NCI-H2171 (cell line): ENCODE measurements around the gene CNIH3.
"Not testable (repeated sequence)": the region's sequence is repeated elsewhere in the genome, so short reads cannot be mapped to it uniquely, and the experiment has no call there.

Experiments
- DNase-seq: peaks from one replicate; lab custom pipeline; 2025; lab: John Stamatoyannopoulos, UW

Gene CNIH3

DNA sequence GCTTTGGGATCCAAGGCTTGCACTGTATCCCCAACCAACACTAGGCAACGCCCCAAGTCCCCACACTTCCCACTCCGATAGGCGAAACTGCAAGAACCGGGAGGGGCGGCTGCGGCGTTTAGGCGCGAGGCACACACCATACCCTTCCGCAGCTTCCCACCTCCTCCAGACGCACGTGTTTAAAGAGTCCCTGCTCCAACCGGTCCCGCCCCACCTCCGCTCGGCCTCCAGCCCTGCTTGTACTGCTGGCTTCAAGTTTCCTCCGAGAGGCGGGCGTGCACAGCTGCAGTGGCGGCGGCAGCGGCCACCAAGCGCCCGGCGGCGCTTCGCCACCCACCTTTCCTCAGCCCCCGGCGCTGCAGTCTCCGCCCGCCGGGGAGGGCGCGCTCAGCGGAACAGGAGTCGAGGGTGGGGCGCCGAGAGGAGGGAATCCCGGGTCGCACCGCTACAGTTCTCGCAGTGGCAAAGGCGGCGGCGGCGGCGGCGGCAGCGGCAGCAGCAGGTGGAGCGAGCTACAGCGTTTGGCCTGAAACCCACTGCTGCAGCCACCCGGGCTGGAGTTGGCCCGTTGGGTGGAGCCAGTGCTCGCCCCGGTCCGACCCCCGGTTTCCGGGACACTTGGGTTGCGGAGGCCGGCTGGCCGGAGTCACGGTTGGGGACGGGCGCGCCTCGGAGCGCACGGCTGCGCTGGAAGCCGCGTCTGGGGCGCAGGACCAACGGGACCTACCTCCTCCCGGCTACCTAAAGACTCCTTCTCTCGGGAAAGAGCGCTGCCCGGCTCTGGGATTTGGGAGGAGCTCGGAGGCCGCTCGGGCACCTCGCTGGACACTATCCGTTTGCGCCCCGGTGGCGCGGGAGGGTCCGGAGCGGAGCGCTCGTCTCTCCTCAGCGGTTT is at the start of gene CNIH3:
TSS of gene CNIH3 (plus strand) at position 457 of the 895 bp plus-strand sequence. CDS start 858 bp downstream, outside the sequence.
- peak; percentile 94 for DNase-seq

DNA sequence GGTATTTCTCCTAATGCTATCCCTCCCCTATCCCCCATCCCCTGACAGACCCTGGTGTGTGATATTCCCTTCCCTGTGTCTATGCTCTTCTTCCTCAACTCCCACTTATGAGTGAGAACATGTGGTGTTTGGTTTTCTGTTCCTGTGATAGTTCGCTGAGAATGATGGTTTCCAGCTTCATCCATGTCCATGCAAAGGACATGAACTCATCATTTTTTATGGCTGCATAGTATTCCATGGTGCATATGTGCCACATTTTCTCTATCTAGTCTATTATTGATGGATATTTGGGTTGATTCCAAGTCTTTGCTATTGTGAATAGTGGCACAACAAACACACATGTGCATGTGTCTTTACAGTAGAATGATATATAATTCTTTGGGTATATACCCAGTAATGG is 49.6 kb upstream of the CNIH3 start:
- not testable (repeated sequence) for DNase-seq

DNA sequence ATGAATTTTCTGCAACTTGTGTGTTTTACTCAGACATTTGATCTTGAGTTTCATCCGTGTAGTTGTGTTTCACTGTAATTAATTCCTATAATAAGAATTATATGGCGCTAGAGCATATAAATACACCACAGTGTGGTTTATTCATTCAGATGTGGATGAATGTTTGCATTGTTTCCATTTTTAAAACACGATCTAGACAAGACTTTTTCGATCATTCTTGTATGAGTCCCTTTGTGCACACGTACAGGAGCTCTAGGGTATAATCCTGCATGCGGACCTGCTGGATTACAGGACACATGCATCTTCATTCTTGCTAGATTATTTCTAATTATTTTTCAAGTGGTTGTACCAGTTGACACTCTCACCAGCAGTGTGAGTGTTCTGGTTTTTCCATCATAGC is 46.8 kb upstream of the CNIH3 start:
- no peak for DNase-seq

DNA sequence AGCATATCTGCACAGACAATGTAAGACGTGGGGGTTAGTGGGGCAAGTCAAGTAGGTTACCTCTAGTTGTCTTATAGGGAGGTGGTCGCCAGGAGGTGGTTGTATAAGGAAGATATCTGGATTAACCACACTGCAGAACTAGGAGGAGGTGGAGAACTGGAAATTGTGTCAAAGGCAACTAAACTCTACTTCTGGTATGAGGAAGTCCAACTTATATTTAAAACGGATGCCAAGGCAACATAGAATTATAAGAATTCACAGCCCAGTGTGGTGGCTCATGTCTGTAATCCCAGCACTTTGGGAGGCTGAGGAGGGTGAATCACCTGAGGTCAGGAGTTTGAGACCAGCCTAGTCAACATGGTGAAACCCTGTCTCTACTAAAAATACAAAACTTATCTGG is 44.1 kb upstream of the CNIH3 start:
- not testable (repeated sequence) for DNase-seq

DNA sequence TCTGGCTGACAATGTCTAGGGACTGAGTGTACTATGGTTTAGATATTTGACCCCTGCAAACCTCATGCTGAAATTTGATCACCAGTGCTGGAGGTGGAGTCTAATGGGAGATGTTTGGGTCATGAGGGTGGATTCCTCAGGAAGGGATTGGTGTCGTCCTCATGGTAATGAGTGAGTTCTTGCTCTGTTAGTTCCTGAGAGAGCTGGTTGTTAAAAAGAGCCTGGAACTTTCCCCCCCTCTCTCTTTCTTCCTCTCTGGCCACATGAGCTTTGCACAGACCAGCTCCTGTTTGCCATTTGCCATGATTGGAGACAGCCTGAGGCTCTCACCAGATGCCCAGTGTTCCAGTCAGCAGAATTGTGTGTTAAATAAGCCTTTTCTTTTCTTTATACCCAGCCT is 36.6 kb upstream of the CNIH3 start:
- no peak for DNase-seq

DNA sequence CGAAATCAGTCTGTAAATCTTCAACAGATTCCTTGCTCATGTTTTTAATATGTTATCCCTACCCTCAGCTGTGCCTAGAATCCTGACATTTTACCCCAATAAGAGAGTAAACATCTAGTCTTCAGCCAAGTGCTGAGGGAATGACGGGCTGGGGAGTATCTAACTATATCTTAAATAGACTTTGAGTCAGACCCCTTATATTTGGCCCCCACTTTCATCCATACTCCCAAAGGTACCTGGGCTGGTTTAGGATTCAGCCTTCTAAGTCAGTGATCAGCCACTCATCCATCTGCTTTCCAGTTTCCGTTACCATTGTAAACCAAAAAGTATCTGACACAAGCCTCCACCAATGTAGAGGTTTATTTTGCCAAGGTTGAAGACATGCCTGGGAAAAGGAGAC is 36.1 kb upstream of the CNIH3 start:
- DNase-seq: no peak

DNA sequence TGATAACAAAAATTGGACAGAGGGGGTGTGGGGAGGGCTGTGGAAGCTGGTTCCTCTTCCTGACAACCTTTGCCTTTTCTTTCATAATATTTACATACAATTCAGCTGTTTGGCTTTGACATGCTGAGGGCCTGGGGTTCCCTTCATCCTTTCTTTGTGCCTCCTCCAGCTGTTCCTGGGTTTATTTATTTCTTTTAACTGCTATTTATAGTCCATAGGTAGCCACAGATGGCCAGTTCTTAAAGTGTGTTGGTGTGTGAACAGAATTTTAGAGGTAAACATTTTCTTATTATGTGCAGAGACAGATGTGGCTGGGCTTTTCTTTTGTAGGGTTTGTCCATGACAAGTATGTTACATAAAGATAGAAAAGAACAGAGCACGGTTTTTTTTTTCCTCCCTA is 34.1 kb upstream of the CNIH3 start:
- no peak for DNase-seq

DNA sequence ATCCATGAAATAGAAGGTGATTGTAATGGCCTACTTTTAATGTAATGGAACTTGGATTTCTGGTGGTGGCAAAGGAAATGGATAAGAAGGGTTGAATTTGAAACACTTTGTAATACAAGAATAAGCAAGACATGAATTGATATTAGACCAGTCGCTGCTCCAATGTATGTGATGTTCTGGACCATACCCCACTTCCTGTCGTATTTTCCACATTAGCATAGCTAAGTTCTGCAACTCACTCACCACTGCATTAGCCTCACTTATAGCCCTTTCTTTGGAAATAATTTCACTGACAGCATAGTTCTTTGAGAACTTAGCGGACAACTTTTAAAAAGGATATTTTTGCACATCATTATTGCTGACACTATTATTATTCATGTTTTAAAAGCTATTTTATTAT is 32.3 kb upstream of the CNIH3 start:
- DNase-seq: no peak

DNA sequence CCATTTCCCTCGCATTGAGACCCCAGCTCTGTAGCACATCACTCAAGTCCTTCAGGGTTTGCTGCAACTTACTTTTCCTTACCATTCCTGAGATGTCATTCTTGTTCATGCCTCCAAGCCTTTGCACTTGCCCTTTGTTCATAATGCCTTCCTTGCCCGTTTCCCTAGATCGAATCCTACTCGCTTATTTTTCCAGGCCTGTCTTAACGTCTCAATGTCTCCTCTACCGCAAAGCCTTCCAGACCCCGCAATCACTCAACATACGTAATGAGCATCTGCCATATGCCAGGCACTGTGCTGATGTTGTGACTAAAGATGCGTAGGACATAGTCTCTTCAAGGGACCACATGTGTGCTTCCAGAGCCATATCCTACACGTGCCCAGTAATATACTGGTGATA is 31.1 kb upstream of the CNIH3 start:
- no peak for DNase-seq

DNA sequence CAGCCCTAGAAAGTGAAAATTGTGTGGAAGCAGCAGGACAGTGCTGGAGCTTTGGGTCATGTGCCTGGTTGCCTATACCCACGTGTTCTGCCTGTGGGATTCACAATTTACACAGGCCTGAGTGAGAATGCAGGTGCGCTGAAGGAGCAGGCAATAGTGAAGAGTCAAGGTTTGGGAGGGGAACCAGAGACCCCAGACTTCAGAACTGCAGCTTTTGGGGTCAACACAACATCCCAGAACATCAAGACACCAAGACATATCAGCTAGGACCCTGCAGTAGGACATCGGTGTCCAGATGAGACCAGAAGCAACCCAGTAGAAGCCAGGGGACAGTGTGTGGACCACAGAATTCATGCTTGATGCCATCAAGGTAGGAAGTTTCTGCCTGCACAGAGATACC is 29.1 kb upstream of the CNIH3 start:
- no peak for DNase-seq

DNA sequence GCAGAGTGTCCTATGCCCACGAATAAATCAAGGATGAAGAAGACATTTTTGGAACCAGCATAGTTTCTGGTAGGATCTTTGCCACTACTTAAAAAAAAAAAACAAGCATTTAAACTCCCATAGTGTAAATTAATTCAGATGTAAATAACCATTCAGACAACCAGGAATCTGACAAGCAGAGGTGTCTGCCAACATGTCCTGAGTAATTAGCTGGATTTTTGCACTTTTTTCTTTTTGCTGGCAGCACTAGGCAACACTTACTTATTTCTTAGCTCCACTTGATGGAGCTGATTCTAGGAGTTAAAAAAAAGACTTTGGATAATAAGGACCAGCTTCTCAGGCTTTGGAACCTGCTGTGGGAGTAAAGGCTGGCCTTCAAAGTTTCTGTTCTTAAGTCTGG is 27.6 kb upstream of the CNIH3 start:
- no peak for DNase-seq

DNA sequence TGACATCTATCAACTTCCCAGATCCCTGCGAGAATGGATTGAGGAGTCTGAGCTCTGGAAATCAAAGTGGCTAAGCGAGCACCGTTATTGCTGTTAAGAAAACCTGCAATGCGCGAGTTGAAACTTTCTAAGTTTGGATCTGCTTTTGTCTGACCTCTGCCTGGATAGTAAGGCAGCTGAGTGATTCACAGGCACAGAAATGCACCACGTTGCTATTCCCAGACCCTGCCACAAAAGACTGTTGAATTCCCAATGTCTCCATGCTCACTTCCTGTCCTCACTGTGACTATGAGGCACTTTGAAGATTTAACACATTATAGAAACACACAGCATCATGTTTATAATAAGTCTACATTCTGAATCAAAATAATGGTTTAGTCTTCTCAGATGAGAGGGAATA is 27.1 kb upstream of the CNIH3 start:
- no peak for DNase-seq

DNA sequence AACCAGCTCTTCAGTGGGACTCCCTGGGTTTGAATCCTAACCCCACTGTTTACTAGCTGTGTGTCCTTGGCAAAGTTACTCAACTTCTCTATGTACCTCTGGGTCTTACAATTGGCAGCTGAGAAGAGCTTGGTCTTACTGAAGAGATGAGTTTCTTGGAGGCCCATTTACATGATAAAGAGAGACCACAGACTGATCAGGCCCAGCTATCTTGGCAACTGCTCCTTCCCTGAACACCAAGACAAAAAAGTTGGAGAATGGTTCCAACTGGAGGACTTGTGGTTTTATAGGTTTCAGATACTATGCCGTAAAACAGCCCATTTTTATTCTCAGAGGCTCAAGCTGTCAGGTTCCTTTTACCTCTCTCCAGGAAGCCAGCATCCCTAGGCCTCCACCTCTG is 24.8 kb upstream of the CNIH3 start:
- no peak for DNase-seq

DNA sequence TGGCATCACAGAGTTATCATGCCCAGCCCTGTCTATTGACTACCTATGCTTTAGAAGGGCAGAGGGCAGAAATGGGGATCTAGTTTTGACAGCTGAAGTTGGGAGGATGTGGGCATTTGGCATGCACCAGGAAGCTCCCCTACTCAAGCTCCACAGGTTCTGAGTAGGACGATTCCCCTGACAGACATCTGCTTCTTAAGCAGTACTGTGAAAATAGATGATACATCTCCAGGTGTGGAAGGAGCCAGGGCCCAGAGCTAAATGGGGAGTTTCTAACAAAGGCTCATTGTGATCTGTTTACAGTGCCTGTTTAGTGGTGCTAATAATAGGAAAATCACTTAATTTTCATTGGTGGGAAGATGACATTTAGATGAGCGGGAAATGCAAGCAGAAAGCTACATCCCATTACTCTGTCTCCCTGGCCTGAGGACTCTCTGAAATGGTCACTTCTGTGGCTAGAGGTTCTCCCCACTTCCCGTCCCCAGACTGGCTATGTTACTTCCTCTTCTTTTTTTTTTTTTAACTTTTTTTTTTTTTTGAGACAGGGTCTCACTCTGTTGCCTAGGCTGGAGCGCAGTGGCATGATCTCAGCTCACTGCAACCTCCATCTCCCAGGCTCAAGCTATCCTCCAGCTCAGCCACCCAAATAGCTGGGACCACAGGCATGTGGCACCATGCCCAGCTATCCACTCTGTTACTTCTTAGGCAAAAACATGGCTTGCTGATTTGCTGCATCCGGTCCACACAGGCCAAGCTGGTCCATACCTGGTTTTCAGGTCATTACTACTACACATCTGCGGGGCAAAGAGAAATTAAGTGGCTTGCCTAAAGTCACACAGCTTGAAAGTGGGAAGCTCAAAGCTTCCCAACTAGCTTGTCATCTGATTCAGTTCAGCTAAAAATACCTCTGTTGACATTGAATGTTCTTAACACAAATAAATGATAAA is 23.2 kb upstream of the CNIH3 start:
- no peak for DNase-seq

DNA sequence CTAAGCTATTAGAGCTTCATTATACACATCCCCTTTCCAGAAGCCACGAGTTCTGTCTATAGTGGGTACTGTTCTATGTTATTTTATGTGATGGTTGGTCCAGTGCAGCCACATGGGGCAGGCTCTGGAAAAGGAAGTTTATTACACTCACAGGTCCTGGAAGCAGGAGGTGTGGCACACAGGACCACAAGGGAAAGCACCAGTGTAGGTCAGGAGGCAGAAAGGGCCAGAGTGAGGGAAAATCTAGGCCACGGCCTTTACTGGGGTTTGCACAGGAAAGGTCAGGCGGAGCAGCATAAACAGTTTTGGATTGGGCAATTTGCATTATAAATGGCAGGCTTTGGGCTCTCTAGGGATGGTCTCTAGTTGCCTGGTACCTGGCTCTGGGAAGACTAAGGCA is 21.8 kb upstream of the CNIH3 start:
- DNase-seq: no peak

DNA sequence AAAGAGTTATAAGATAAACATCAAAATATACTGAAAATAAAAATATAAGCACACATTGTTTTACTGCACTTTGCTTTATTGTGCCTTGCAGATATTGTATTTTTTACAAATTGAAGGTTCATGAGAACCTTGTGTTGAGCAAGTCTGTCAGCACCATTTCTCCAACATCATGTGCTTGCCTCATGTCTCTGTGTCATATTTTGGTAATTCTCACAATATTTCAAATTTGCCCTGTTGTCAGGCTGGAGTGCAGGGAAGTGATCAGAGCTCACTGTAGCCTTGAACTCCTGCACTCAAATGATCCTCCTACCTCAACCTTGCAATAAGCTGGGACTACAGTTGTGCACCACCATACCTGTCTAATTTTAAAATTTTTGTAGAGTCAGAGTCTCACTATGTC is 21.3 kb upstream of the CNIH3 start:
- DNase-seq: no peak

DNA sequence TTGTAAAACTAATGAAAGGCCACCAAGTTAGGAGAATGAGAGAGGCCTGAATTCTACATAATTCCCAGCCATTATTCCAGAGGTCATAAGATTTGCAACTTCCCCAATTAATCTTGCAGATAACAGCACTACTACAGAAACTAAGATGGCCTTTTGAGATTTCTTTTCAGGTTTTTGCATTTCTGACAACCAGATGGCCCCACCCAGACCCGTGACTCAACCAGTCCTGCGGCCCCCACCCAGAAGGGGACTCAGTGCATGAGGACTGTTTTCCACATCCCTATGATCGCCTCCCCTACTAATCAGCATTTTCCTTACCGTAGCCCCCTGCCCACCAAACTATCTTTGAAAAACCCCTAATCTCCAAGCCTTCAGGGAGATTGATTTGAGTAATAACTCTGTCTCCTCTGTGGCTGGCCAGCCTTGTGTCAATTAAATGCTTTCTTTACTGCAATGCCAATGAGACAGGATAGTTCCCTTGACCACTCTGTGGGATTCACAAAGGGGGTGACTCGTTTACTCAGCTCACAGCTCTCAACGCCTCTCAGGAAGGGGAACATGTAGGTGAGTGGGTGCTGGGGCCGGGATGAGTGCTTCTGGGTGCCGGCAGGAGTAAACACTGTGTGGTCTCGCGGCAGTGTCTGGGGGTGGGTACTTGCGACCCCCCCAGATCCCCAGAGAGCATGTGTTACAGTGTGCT is 10.5 kb upstream of the CNIH3 start:
- no peak for DNase-seq

DNA sequence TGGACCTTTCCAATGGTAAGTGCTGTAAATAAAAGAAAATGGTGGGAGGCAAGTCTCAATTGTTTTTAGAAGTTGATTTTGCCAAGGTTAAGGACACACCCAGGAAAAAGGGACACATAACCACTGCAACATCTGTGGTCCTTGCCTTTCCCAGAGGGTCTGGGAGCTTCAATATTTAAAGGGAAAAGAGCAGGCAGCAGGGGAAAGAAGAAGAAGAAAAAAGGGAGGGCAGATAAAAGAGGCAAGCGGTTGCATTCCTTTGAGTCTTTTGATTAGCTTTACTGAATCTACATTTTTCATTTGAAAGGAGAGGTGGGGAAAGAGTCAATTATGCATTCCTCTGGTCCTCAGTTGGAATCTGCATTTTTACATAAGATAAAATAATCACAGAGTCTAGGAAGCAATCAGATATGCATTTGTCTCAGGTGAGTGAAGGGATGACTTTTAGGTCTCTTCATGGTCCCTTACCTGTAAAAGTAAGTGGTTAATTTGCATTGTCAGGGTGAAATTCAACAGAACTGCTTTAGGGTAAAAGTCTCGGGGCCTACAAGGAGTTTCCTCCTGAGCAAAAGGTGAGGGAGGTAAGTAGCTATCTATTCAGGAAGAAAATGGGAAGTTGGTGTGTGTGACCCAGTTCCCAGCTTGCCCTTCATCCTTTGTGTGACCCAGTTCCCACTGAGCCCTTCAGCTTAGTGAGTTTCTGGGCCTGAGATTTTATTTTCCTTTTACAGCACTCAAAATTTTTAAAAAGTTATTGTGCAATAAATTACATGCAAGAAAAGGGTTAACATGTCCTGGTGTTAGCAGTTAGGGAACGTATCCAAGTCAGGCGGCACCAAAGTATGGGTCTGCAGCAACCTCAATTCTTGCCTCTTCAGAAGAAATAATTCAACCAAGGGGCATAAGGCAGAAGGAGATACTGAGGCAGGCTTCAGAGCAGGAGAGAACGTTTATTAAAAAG is 8.6 kb upstream of the CNIH3 start:
- no peak for DNase-seq

DNA sequence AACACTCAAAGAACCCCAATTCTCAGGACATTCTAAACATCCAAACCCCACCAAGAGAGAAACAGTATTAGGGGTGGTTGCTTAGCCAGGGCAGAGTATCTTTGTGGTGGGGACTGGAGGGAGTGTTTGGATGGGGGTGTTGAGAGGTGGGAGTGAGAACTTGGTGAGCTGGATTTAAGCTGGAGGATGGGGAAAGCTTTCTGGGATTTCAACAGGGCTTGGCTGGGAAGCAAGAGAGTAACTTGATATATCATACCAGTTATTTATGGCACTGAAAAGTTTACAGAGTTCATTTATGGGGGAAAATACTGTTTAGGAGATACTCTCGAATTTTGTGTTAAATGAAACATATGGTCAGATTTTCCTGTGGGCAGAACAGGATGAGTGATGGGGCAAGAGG is 6.8 kb upstream of the CNIH3 start:
- DNase-seq: no peak

DNA sequence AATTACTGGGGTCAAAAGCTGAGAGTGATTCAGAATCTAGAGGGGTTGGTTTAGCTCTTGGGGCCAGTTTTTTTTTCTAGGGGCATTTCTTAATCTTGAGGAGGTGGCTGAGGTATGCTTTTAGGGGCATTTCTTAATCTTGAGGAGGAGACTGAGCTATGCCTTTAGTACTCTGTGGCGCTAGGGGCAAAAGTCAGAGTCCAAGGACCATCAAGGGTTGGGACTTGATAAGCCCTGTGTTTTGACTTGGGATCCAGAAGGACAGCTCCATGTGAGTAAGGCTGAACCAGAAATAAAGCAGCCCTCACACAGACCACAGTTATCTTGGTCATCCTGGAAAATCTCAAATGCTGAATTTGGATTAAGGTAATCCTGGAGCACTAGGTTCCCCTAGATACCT is 3.9 kb upstream of the CNIH3 start:
- no peak for DNase-seq

DNA sequence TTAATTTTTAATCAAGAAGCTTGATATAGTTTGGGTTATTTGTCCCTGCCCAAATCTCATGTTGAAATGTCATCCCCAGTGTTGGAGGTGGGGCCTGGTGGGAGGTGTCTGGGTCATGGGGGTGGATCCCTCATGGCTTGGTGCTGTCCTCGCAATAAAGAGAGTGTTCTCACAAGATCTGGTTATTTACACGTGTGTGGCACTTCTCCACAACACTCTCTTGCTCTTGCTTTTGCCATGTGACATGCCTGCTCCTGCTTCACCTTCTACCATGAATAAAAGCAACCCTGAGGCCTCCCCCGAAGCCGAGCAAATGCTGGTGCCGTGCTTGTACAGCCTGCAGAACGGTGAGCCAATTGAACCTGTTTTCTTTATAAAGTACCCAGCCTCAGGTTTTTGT is 2.6 kb upstream of the CNIH3 start:
- no peak for DNase-seq
